ENCODE measurements around the gene EFCC1.

DNA sequence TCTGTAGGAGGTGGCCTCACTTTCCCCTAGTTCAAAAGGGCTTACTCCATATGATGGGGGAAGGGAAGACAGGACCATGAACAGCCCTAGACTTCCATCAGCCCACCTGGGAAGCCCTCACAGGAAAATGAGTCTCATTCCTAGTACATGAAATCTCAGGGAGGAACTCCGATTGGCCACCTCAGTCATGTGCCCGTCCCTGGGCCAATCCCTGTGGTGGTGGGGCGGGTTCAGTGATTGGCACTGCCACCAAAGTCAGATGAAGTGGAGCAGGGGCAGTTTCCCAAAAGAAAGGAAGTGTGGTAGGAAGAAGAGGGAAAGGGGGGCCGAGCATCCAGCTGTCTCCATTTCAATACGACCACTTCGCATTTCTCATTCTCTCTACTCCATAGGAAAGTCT is 33.5 kb downstream of the EFCC1 start:
- no peak for TF ChIP-seq POLR2AphosphoS5 (IDR thresholded peaks at IDR 0.05)
- TF ChIP-seq, protein P1, sequence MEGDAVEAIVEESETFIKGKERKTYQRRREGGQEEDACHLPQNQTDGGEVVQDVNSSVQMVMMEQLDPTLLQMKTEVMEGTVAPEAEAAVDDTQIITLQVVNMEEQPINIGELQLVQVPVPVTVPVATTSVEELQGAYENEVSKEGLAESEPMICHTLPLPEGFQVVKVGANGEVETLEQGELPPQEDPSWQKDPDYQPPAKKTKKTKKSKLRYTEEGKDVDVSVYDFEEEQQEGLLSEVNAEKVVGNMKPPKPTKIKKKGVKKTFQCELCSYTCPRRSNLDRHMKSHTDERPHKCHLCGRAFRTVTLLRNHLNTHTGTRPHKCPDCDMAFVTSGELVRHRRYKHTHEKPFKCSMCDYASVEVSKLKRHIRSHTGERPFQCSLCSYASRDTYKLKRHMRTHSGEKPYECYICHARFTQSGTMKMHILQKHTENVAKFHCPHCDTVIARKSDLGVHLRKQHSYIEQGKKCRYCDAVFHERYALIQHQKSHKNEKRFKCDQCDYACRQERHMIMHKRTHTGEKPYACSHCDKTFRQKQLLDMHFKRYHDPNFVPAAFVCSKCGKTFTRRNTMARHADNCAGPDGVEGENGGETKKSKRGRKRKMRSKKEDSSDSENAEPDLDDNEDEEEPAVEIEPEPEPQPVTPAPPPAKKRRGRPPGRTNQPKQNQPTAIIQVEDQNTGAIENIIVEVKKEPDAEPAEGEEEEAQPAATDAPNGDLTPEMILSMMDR (IDR thresholded peaks at IDR 0.05), result no peak
